ENCODE data around the gene ZNF546.

DNA sequence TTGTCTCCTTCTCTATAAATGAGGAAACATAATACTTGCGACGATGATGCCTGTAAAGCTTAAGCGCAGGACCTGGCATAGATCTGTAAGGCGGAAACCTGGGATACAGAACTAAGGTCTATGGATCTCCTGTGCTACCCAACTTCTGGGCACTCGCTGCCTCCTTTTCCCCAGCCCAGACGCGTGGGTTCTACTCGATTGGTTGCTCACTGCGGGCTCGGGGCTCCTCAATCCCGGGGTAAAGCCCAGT lies 26.5 kb upstream of the ZNF546 start:
- TF ChIP-seq, protein P1, sequence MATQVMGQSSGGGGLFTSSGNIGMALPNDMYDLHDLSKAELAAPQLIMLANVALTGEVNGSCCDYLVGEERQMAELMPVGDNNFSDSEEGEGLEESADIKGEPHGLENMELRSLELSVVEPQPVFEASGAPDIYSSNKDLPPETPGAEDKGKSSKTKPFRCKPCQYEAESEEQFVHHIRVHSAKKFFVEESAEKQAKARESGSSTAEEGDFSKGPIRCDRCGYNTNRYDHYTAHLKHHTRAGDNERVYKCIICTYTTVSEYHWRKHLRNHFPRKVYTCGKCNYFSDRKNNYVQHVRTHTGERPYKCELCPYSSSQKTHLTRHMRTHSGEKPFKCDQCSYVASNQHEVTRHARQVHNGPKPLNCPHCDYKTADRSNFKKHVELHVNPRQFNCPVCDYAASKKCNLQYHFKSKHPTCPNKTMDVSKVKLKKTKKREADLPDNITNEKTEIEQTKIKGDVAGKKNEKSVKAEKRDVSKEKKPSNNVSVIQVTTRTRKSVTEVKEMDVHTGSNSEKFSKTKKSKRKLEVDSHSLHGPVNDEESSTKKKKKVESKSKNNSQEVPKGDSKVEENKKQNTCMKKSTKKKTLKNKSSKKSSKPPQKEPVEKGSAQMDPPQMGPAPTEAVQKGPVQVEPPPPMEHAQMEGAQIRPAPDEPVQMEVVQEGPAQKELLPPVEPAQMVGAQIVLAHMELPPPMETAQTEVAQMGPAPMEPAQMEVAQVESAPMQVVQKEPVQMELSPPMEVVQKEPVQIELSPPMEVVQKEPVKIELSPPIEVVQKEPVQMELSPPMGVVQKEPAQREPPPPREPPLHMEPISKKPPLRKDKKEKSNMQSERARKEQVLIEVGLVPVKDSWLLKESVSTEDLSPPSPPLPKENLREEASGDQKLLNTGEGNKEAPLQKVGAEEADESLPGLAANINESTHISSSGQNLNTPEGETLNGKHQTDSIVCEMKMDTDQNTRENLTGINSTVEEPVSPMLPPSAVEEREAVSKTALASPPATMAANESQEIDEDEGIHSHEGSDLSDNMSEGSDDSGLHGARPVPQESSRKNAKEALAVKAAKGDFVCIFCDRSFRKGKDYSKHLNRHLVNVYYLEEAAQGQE (IDR thresholded peaks at IDR 0.05; ENCODE audit: insufficient read depth in 1 of 2, low read depth in 2 of 2, low read length in 2 of 2): no peak
- no peak for TF ChIP-seq TAF1 (IDR thresholded peaks at IDR 0.05; ENCODE audit: borderline replicate concordance, insufficient read depth, low read length)
- no peak for TF ChIP-seq POLR2AphosphoS5 (IDR thresholded peaks at IDR 0.05; ENCODE audit: low read depth, low read length)
- TF ChIP-seq SIN3A (IDR thresholded peaks at IDR 0.05; ENCODE audit: borderline replicate concordance, insufficient read depth, low read length): no peak
- TF ChIP-seq FOXP2 (optimal IDR thresholded peaks at IDR 0.05; ENCODE audit: borderline replicate concordance, extremely low read depth, extremely low read length, insufficient read depth): no peak

Measured in PFSK-1 (cell line).